GM12878 (cell line): ENCODE measurements around the gene EPHB2. TPM values are rescaled to one million over a fixed set of nuclear protein-coding genes. Genes with fewer than 3 reads are reported as not detected.

ENCODE experiments used
- ATAC-seq: fragments of 200-7000 bp; cut with Tn5 transposase; 3 replicates; pipeline ENCODE4 v1.9.1; 2020; ENCODE audit warnings: mild to moderate bottlenecking, moderate library complexity
- BruUV-seq: library from RNA; stranded (reverse); fragments of 400-500 nt; replicated peaks from 2 replicates; lab custom pipeline; 2021; lab: Mats Ljungman, UMichigan
- CTCF ChIA-PET: fragments of 300-600 bp; sonication (Branson Sonifier 250); formaldehyde crosslinking; extraction: SDS; loops from one replicate; lab custom pipeline; 2021; ENCODE audit warnings: inconsistent platforms; lab: Yijun Ruan, JAX
- POLR2A ChIA-PET: fragments of 350-600 bp; formaldehyde crosslinking; extraction: SDS; loops from one replicate; lab custom pipeline; 2021; ENCODE audit warnings: inconsistent platforms; lab: Charles Lee
- RAD21 ChIA-PET: fragments of 300-600 bp; sonication (Branson Sonifier 250); formaldehyde crosslinking; loops from one replicate; lab custom pipeline; 2023; ENCODE audit warnings: antibody characterized with exemption; ENCODE audit not compliant: unreplicated experiment; lab: Charles Lee
- SMC1A ChIA-PET: fragments of 300-600 bp; sonication (Branson Sonifier 250); formaldehyde crosslinking; loops from one replicate; lab custom pipeline; 2023; ENCODE audit not compliant: unreplicated experiment, uncharacterized antibody; lab: Charles Lee
- DNase-seq: peaks from one replicate; pipeline ENCODE4 v3.0.0-alpha.2; 2011; ENCODE audit warnings: low read depth, low spot score
- FAIRE-seq: peaks from 3 replicates; lab custom pipeline; 2011; peaks lifted over from hg19 to GRCh38; lab: Jason Lieb, UNC
- H2AFZ ChIP-seq: 2 replicates; pipeline ENCODE4 v1.6.0; 2011; ENCODE audit warnings: low read depth, low read length, control low read depth; ENCODE audit not compliant: control insufficient read depth
- H3K27ac ChIP-seq: 2 replicates; pipeline ENCODE4 v1.5.1; 2011; ENCODE audit warnings: control low read depth; ENCODE audit not compliant: control insufficient read depth, insufficient read depth
- H3K27me3 ChIP-seq, 2 experiments: replicated peaks in 1 of 2; 2 replicates each; pipeline versions ENCODE4 v1.6.0 to v1.6.1; 2011; ENCODE audit warnings: low read length in 1 of 2; ENCODE audit not compliant: control insufficient read depth in 2 of 2, insufficient read depth in 2 of 2
- H3K36me3 ChIP-seq, 2 experiments: 2 replicates each; pipeline ENCODE4 v1.5.1; 2011; ENCODE audit warnings: low read length in 1 of 2; ENCODE audit not compliant: control insufficient read depth in 2 of 2, insufficient read depth in 2 of 2
- H3K4me1 ChIP-seq: 2 replicates; pipeline ENCODE4 v1.6.1; 2011; ENCODE audit warnings: mild to moderate bottlenecking, low read length, moderate library complexity, mixed read lengths; ENCODE audit not compliant: control insufficient read depth, insufficient read depth
- H3K4me2 ChIP-seq: 2 replicates; pipeline ENCODE4 v1.6.0; 2011; ENCODE audit warnings: control low read depth; ENCODE audit not compliant: control insufficient read depth, insufficient read depth
- H3K4me3 ChIP-seq: fragments of 200-600 bp; sonication (generic); 2 replicates; pipeline ENCODE4 v1.5.1; 2016
- H3K79me2 ChIP-seq: 2 replicates; pipeline ENCODE4 v1.6.0; 2011; ENCODE audit warnings: low read length; ENCODE audit not compliant: control insufficient read depth, insufficient read depth
- H3K9ac ChIP-seq: 2 replicates; pipeline ENCODE4 v1.8.0; 2011; ENCODE audit warnings: low read length, control low read depth, mixed read lengths; ENCODE audit not compliant: control insufficient read depth, insufficient read depth
- H3K9me3 ChIP-seq: replicated peaks from 3 replicates; pipeline ENCODE4 v1.5.1; 2011; ENCODE audit warnings: mild to moderate bottlenecking, low read length; ENCODE audit not compliant: control insufficient read depth, insufficient read depth
- H4K20me1 ChIP-seq: 2 replicates; pipeline ENCODE4 v1.6.0; 2011; ENCODE audit not compliant: control insufficient read depth, insufficient read depth
- POLR2A ChIP-seq: IDR thresholded peaks from 2 replicates; pipeline ENCODE4 v1.6.1; 2011; ENCODE audit warnings: low read depth, mild to moderate bottlenecking, low read length
- SUZ12 ChIP-seq: fragments of 200-600 bp; sonication (generic); IDR thresholded peaks from one replicate; pipeline ENCODE4 v1.6.1; 2018; ENCODE audit warnings: antibody characterized with exemption, mild to moderate bottlenecking; ENCODE audit not compliant: unreplicated experiment
- ZNF274 ChIP-seq: IDR thresholded peaks from one replicate; pipeline ENCODE4 v1.8.0; 2011; ENCODE audit not compliant: insufficient read length, insufficient read depth
- WGBS: methylation state at CpG from one replicate; pipeline ENCODE4 v1.1.6; 2016; ENCODE audit warnings: low lambda C conversion rate; ENCODE audit not compliant: insufficient replicate concordance, insufficient coverage; ENCODE audit errors: missing lambda C conversion rate; 5-methylcytosine and 5-hydroxymethylcytosine counted together
- in situ Hi-C: fragments of 300-500 bp; cut with MboI; formaldehyde crosslinking; loops from 9 replicates; pipeline ENCODE4 v1.14.3; 2018; ENCODE audit warnings: mixed read lengths
- intact Hi-C: fragments of 100-400 bp; cut with micrococcal nuclease; formaldehyde crosslinking; loops from one replicate; pipeline ENCODE4 v1.14.2; 2022; ENCODE audit not compliant: unreplicated experiment
- polyA plus RNA-seq, 11 experiments: library from polyadenylated mRNA; depleted of rRNA in 4 of 11; unstranded in 6 of 11; stranded (reverse) in 5 of 11; fragments of >200 nt; fragmentation: Nextera tagmentation in 4 of 11; fragmentation: Illumina TruSeq in 1 of 11; extraction: Ambion mirVana in 4 of 11; extraction: Trizol in 1 of 11; gene quantifications; 1 replicate in 1 of 11; 2 replicates in 10 of 11; pipeline versions ENCODE4 v1.2.1 to v1.2.3, GENCODE V29; 2011 to 2016; ENCODE audit warnings: inconsistent platforms in 2 of 11, missing spikeins in 2 of 11, low read depth in 1 of 11
- total RNA-seq, 4 experiments: library from RNA; depleted of rRNA in 3 of 4; stranded (reverse); fragments of >200 nt in 3 of 4; fragmentation: Illumina TruSeq in 1 of 4; extraction: Trizol in 1 of 4; gene quantifications; 2 replicates each; pipeline versions ENCODE4 v1.2.1 to v1.2.3, GENCODE V29; 2013 to 2021
- TF ChIP-seq, protein P1 (sequence below): fragments of 450-650 bp; IDR thresholded peaks from 2 replicates; pipeline ENCODE4 v1.6.1; 2017; ENCODE audit warnings: mild to moderate bottlenecking

The EPHB2 gene
- total and polyA plus RNA-seq, 10 of the 15 experiments (the other 5 are each of a cell fraction or from before 2014, with no cell fraction given): 0.13 to 3.3 (median 0.92) TPM

DNA sequence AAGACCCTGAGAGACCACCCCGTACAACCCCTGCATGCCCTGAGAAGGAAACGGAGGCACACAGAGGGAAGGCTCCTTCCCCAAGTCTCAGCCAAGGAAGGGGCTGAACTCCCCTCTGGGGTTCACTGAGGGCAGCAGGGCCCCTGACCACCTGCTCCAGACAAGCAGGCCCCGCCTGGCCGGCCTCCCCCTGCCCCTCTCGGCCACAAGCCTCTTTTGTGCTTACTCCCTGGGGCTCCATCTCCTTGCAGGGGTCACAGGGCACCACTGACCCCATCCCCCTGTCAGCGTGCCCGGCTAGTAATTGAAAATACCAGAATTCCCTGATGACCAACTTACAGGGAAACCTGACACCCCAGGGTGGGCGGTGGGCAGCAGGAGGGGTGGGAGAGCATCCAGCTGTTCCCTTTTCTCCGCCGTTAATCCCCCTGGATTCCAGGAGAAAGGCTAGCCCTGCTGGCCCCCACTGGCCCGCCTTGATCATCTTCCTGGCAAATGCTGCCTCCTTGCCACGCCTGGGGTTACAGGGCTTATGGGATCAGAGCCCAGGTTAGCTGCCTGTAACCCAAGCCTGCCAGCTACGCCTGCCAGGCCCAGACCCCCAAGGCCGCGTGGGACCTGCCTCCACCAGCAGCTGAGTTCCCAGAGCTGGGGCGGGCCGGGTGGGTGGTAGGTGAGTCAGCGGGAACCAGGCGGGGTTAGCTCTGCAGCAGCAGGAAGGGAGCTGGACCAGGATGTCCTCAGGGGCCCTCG is 165.9 kb downstream of the EPHB2 start:
- no peak for TF ChIP-seq ZNF274
- TF ChIP-seq POLR2A: no peak
- TF ChIP-seq SUZ12: no peak
- TF ChIP-seq, protein P1, sequence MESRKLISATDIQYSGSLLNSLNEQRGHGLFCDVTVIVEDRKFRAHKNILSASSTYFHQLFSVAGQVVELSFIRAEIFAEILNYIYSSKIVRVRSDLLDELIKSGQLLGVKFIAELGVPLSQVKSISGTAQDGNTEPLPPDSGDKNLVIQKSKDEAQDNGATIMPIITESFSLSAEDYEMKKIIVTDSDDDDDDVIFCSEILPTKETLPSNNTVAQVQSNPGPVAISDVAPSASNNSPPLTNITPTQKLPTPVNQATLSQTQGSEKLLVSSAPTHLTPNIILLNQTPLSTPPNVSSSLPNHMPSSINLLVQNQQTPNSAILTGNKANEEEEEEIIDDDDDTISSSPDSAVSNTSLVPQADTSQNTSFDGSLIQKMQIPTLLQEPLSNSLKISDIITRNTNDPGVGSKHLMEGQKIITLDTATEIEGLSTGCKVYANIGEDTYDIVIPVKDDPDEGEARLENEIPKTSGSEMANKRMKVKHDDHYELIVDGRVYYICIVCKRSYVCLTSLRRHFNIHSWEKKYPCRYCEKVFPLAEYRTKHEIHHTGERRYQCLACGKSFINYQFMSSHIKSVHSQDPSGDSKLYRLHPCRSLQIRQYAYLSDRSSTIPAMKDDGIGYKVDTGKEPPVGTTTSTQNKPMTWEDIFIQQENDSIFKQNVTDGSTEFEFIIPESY: no peak
- WGBS: 28% methylated on average over 19 of the region's 20 CpGs
- FAIRE-seq: no peak
- no peaks in the 10 kb centered on the region for H3K36me3 ChIP-seq
- RAD21 ChIA-PET: no interaction called here
- POLR2A ChIA-PET: no interaction called here
- no peak for DNase-seq
- no peaks in the 10 kb centered on the region; the same call in 1 of the 2 replicates for H4K20me1 ChIP-seq
- CTCF ChIA-PET: interaction anchor here (0.8 to 1.1 kb wide), 2 partner anchors 9 to 14 kb away, joined by 3 read pairs; no protein-coding TSS in a partner anchor
- BruUV-seq: no TSS peak
- ATAC-seq: no peak
- no peak overlapping the region for H3K9ac ChIP-seq
- H3K4me3 ChIP-seq: no peak overlapping the region
- H3K27ac ChIP-seq: no peak overlapping the region
- no peaks in the 10 kb centered on the region for H3K4me1 ChIP-seq
- intact Hi-C loops: no loop called here
- in situ Hi-C loops: no loop called here
- SMC1A ChIA-PET: interaction anchor here (1.1 kb wide), 1 partner anchor 8 kb away, joined by 3 read pairs; no protein-coding TSS in a partner anchor
- H3K4me2 ChIP-seq: no peak overlapping the region
- no peaks in the 10 kb centered on the region for H3K9me3 ChIP-seq
- no peaks in the 10 kb centered on the region for H3K79me2 ChIP-seq
- H2AFZ ChIP-seq: no peak overlapping the region
- H3K27me3 ChIP-seq: peaks cover 0 to 3% of the 10 kb centered on the region in 2 experiments; a peak in 2 of 4 replicates
